HepG2 (cell line): Measurements from ENCODE around the gene IQSEC1. TPM values are rescaled to one million over a fixed set of nuclear protein-coding genes. Genes with fewer than 3 reads are reported as not detected.

Experiments used
- ATAC-seq: fragments of 200-7000 bp; cut with Tn5 transposase; 3 replicates; pipeline ENCODE4 v1.9.1; 2020; ENCODE audit warnings: mild to moderate bottlenecking, moderate library complexity
- BruUV-seq: library from RNA; stranded (reverse); fragments of 400-500 nt; replicated peaks from 2 replicates; lab custom pipeline; 2021; lab: Mats Ljungman, UMichigan
- CTCF ChIA-PET: fragments of 300-600 bp; formaldehyde crosslinking; extraction: SDS; loops from one replicate; lab custom pipeline; 2021; ENCODE audit warnings: low total read pairs, inconsistent platforms, low intra/inter-chr PET ratio; lab: Yijun Ruan, JAX
- POLR2A ChIA-PET: fragments of 350-600 bp; sonication (Branson Sonifier 250); formaldehyde crosslinking; loops from one replicate; lab custom pipeline; 2020; ENCODE audit warnings: antibody characterized with exemption, inconsistent platforms; lab: Yijun Ruan, JAX
- DNase-seq: peaks from one replicate; pipeline ENCODE4 v3.0.0-alpha.2; 2015; ENCODE audit warnings: low spot score
- FAIRE-seq: peaks from 3 replicates; lab custom pipeline; 2011; peaks lifted over from hg19 to GRCh38; lab: Jason Lieb, UNC
- H2AFZ ChIP-seq: one replicate; pipeline ENCODE4 v1.6.1; 2011; ENCODE audit warnings: low read length, inconsistent platforms
- H3K27ac ChIP-seq: fragments of 300-600 bp; 3 replicates; pipeline ENCODE4 v1.8.0; 2011; ENCODE audit warnings: mixed run types, mild to moderate bottlenecking, mixed read lengths, low read length, inconsistent platforms; ENCODE audit not compliant: insufficient read depth; ENCODE audit errors: extremely low read length
- H3K27me3 ChIP-seq, 2 experiments: fragments of 200-600 bp in 1 of 2; 2 replicates in 1 of 2; 3 replicates in 1 of 2; pipeline versions ENCODE4 v1.6.0 to v1.8.0; 2011; ENCODE audit warnings: low read length in 2 of 2, mild to moderate bottlenecking in 2 of 2, moderate library complexity in 2 of 2, inconsistent platforms in 1 of 2; ENCODE audit not compliant: insufficient read depth in 2 of 2, control insufficient read depth in 1 of 2
- H3K36me3 ChIP-seq, 2 experiments: fragments of 200-600 bp in 1 of 2; replicated peaks in 1 of 2; 2 replicates in 1 of 2; 3 replicates in 1 of 2; pipeline versions ENCODE4 v1.5.1 to v1.8.0; 2011; ENCODE audit warnings: low read length in 2 of 2, inconsistent platforms in 1 of 2; ENCODE audit not compliant: insufficient read depth in 2 of 2, control insufficient read depth in 1 of 2
- H3K4me1 ChIP-seq: 2 replicates; pipeline ENCODE4 v1.5.1; 2012; ENCODE audit warnings: low read length, inconsistent platforms; ENCODE audit not compliant: insufficient read depth
- H3K4me2 ChIP-seq: 2 replicates; pipeline ENCODE4 v1.6.0; 2011; ENCODE audit warnings: low read depth, low read length, inconsistent platforms
- H3K4me3 ChIP-seq, 3 experiments: fragments of 200-600 bp in 1 of 3; sonication (generic), shearing (Covaris generic) in 1 of 3; replicated peaks in 1 of 3; 2 replicates each; pipeline ENCODE4 v1.5.1; 2011 to 2016; ENCODE audit warnings: low read length in 3 of 3, inconsistent platforms in 2 of 3, low read depth in 2 of 3, mild to moderate bottlenecking in 2 of 3, control low read depth in 1 of 3, mixed read lengths in 1 of 3; ENCODE audit not compliant: insufficient read depth in 1 of 3
- H3K79me2 ChIP-seq: one replicate; pipeline ENCODE4 v1.6.1; 2011; ENCODE audit warnings: low read length, inconsistent platforms; ENCODE audit not compliant: insufficient read depth
- H3K9ac ChIP-seq: 2 replicates; pipeline ENCODE4 v1.6.0; 2011; ENCODE audit warnings: mild to moderate bottlenecking, low read depth, low read length, inconsistent platforms; ENCODE audit not compliant: insufficient read depth
- H3K9me3 ChIP-seq: 2 replicates; pipeline ENCODE4 v1.5.1; 2012; ENCODE audit warnings: mild to moderate bottlenecking, low read length
- H4K20me1 ChIP-seq: 2 replicates; pipeline ENCODE4 v1.6.0; 2011; ENCODE audit warnings: inconsistent platforms, mild to moderate bottlenecking, low read length, moderate library complexity; ENCODE audit not compliant: insufficient read depth
- AGO2 ChIP-seq: fragments of 200-400 bp; formaldehyde crosslinking; optimal IDR thresholded peaks from 2 replicates; pipeline ENCODE3; 2017; ENCODE audit warnings: mild to moderate bottlenecking, low read depth, low read length, moderate library complexity
- BCL6 ChIP-seq: IDR thresholded peaks from 2 replicates; pipeline ENCODE4 v1.6.1; 2016; ENCODE audit warnings: missing genetic modification reagents, missing compliant biosample characterization
- FOXA1 ChIP-seq, 2 experiments: fragments of 450-650 bp in 1 of 2; sonication (generic) in 1 of 2; formaldehyde crosslinking in 1 of 2; IDR thresholded peaks; 2 replicates each; pipeline versions ENCODE4 v1.4.0 to v1.6.1; 2016 to 2020; ENCODE audit warnings: missing genetic modification reagents in 1 of 2
- GATAD1 ChIP-seq: IDR thresholded peaks from 2 replicates; pipeline ENCODE4 v1.6.1; 2016; ENCODE audit warnings: missing genetic modification reagents, missing compliant biosample characterization
- MLX ChIP-seq: IDR thresholded peaks from 2 replicates; pipeline ENCODE4 v1.6.1; 2016
- MTF1 ChIP-seq: sonication (generic); formaldehyde crosslinking; IDR thresholded peaks from 2 replicates; pipeline ENCODE4 v1.5.0; 2020; ENCODE audit warnings: missing genetic modification reagents
- MTF2 ChIP-seq: sonication (generic); formaldehyde crosslinking; IDR thresholded peaks from 2 replicates; pipeline ENCODE4 v1.5.0; 2020; ENCODE audit warnings: missing genetic modification reagents, borderline replicate concordance
- U2AF2 ChIP-seq: fragments of 200-400 bp; formaldehyde crosslinking; IDR thresholded peaks from 2 replicates; pipeline ENCODE4 v1.6.1; 2017; ENCODE audit warnings: low read depth, mild to moderate bottlenecking, low read length
- ZBTB42 ChIP-seq: sonication (generic); formaldehyde crosslinking; IDR thresholded peaks from 2 replicates; pipeline ENCODE4 v1.5.0; 2020; ENCODE audit warnings: mild to moderate bottlenecking, missing genetic modification reagents
- ZNF225 ChIP-seq: sonication (generic); formaldehyde crosslinking; IDR thresholded peaks from 2 replicates; pipeline ENCODE4 v1.4.0; 2020; ENCODE audit warnings: mild to moderate bottlenecking, missing genetic modification reagents
- ZNF768 ChIP-seq: sonication (generic); formaldehyde crosslinking; IDR thresholded peaks from 2 replicates; pipeline ENCODE4 v1.4.0; 2020; ENCODE audit warnings: missing genetic modification reagents
- ZNF879 ChIP-seq: sonication (generic); formaldehyde crosslinking; IDR thresholded peaks from 2 replicates; pipeline ENCODE4 v1.8.1; 2023; ENCODE audit warnings: missing genetic modification reagents
- WGBS: methylation state at CpG from one replicate; pipeline ENCODE4 v1.1.6; 2017; ENCODE audit warnings: low lambda C conversion rate; 5-methylcytosine and 5-hydroxymethylcytosine counted together
- in situ Hi-C: cut with HindIII; loops from 2 replicates; pipeline ENCODE4 v1.10.0; 2017; ENCODE audit warnings: low pct_unique_long_range_greater_than_20kb; ENCODE audit not compliant: extremely low pct_ligation_motif_present
- intact Hi-C: fragments of 100-400 bp; cut with micrococcal nuclease; formaldehyde crosslinking; loops from one replicate; pipeline ENCODE4 v1.10.0; 2022; ENCODE audit not compliant: unreplicated experiment
- polyA plus RNA-seq, 8 experiments: library from polyadenylated mRNA; depleted of rRNA in 3 of 8; stranded (reverse) in 7 of 8; unstranded in 1 of 8; fragments of >200 nt; fragmentation: Illumina TruSeq in 4 of 8; extraction: Trizol in 4 of 8; gene quantifications; 2 replicates each; pipeline versions ENCODE4 v1.2.1 to v1.2.3, GENCODE V29; 2011 to 2016; ENCODE audit warnings: low read depth in 4 of 8, missing spikeins in 1 of 8, mixed read lengths in 1 of 8; ENCODE audit not compliant: insufficient read depth in 1 of 8
- total RNA-seq, 5 experiments: library from RNA; depleted of rRNA; stranded (reverse); fragments of >200 nt; fragmentation: Illumina TruSeq; extraction: Trizol; gene quantifications; 2 replicates each; pipeline ENCODE4 v1.2.3, GENCODE V29; 2016; ENCODE audit warnings: low read depth in 1 of 5

Gene IQSEC1
- total and polyA plus RNA-seq, 2 of the 13 experiments (the other 11 are each of a cell fraction or from before 2014, with no cell fraction given) = 17.4 to 20.2 TPM

GRCh38 chr3:13067778-13068177, 5.5 kb downstream of the IQSEC1 start (continued):
- TF ChIP-seq MLX = no peak

- no peak for FAIRE-seq
Observed at GRCh38 chr3:13066834-13067233, 6.4 kb downstream of the IQSEC1 start.

GRCh38 chr3:13066236-13066635, 7.0 kb downstream of the IQSEC1 start:
- no TSS peak for BruUV-seq
- in situ Hi-C loops = no loop called here
- Histone ChIP-seq H3K9me3 (no peaks in the 10 kb centered on the region), H3K36me3 (no peaks in the 10 kb centered on the region), H3K9ac (no peak overlapping the region), H3K4me3 (no peak overlapping the region), H4K20me1 (0 out of 2 replicates have a peak, but pooled peaks cover 5% of the 10 kb centered on the region), H3K27me3 (no peaks in the 10 kb centered on the region), H3K79me2 (no peaks in the 10 kb centered on the region), H3K4me2 (no peak overlapping the region), H3K27ac (no peak overlapping the region), H3K4me1 (peaks cover 9% of the 10 kb centered on the region; the same call in 1 of the 2 replicates), H2AFZ (no peak overlapping the region)
- ChIA-PET POLR2A (no interaction called here), CTCF (no interaction called here)
- ATAC-seq = no peak
- intact Hi-C loops = no loop called here
- 97% methylated on average over 11 of the region's 11 CpGs for WGBS
- TF ChIP-seq AGO2 (peak; percentile 7), MTF2 (no peak)
- no peak for DNase-seq
- no peak for FAIRE-seq

More at GRCh38 chr3:13066834-13067233, 6.4 kb downstream of the IQSEC1 start:
- H3K4me3 ChIP-seq = no peak overlapping the region
- H4K20me1 ChIP-seq = 0 out of 2 replicates have a peak, but pooled peaks cover 5% of the 10 kb centered on the region
- no peaks in the 10 kb centered on the region for H3K36me3 ChIP-seq
- WGBS = 91% methylated on average over 4 of the region's 4 CpGs
- BruUV-seq = no TSS peak
- no peak for TF ChIP-seq MTF1
- TF ChIP-seq ZBTB42 (CRISPR knock-in tag) = no peak
- no peak for TF ChIP-seq ZNF879
- TF ChIP-seq ZNF225 (CRISPR knock-in tag) = no peak
- TF ChIP-seq GATAD1 (CRISPR knock-in tag) = no peak
- no peak for TF ChIP-seq U2AF2
- peak; percentile 1 for TF ChIP-seq AGO2
- TF ChIP-seq FOXA1 (IDR thresholded peaks at IDR 0.05) = no peak
- no peak for TF ChIP-seq FOXA1 (CRISPR knock-in tag; IDR thresholded peaks at IDR 0.05)
- TF ChIP-seq ZNF768 (CRISPR knock-in tag) = peak; percentile 84; the same call in 1 of the 2 replicates
- TF ChIP-seq BCL6 (CRISPR knock-in tag) = no peak
- in situ Hi-C loops (no loop called here), intact Hi-C loops (no loop called here)
- no peak for ATAC-seq
- no peak overlapping the region for H3K4me2 ChIP-seq
- DNase-seq = no peak
- no peak overlapping the region for H3K9ac ChIP-seq
- H3K9me3 ChIP-seq = no peaks in the 10 kb centered on the region
- no peaks in the 10 kb centered on the region for H3K27me3 ChIP-seq
- H2AFZ ChIP-seq = no peak overlapping the region
- POLR2A ChIA-PET = no interaction called here
- H3K79me2 ChIP-seq = no peaks in the 10 kb centered on the region
- CTCF ChIA-PET = no interaction called here
- H3K27ac ChIP-seq = no peak overlapping the region
- H3K4me1 ChIP-seq = peaks cover 9% of the 10 kb centered on the region; the same call in 1 of the 2 replicates
